Calu3 (cell line): ENCODE data around the gene PACS2. TPM values are rescaled to one million over a fixed set of nuclear protein-coding genes. Genes with fewer than 3 reads are reported as not detected.

ENCODE experiments used
- BruUV-seq: library from RNA; stranded (reverse); fragments of 400-500 nt; replicated peaks from 2 replicates; lab custom pipeline; 2021; lab: Mats Ljungman, UMichigan
- CTCF ChIA-PET: fragments of 300-600 bp; sonication (Branson Sonifier 250); formaldehyde crosslinking; loops from one replicate; lab custom pipeline; 2022; ENCODE audit warnings: antibody characterized with exemption; lab: Charles Lee
- DNase-seq: peaks from one replicate; pipeline ENCODE4 v3.0.0; 2022
- H3K27ac Mint-ChIP-seq: one replicate; pipeline ENCODE4 v1.8.0; 2022; ENCODE audit warnings: mixed read lengths; ENCODE audit not compliant: unreplicated experiment
- H3K27me3 Mint-ChIP-seq: one replicate; pipeline ENCODE4 v1.8.0; 2022; ENCODE audit warnings: mixed read lengths; ENCODE audit not compliant: unreplicated experiment
- H3K36me3 Mint-ChIP-seq: one replicate; pipeline ENCODE4 v1.8.0; 2022; ENCODE audit warnings: mild to moderate bottlenecking, moderate library complexity, mixed read lengths; ENCODE audit not compliant: insufficient read depth, unreplicated experiment
- H3K4me1 Mint-ChIP-seq: one replicate; pipeline ENCODE4 v1.8.0; 2022; ENCODE audit warnings: mild to moderate bottlenecking, low read depth, mixed read lengths; ENCODE audit not compliant: unreplicated experiment
- H3K4me3 Mint-ChIP-seq: one replicate; pipeline ENCODE4 v1.8.0; 2022; ENCODE audit warnings: mild to moderate bottlenecking, low read depth, moderate library complexity, mixed read lengths; ENCODE audit not compliant: unreplicated experiment
- H3K9me3 Mint-ChIP-seq: one replicate; pipeline ENCODE4 v1.8.0; 2022; ENCODE audit warnings: low read depth, mixed read lengths; ENCODE audit not compliant: unreplicated experiment
- CTCF ChIP-seq: fragments of 200-600 bp; IDR thresholded peaks from one replicate; pipeline ENCODE4 v1.8.0; 2022; ENCODE audit warnings: antibody characterized with exemption; ENCODE audit not compliant: unreplicated experiment
- intact Hi-C: fragments of 100-400 bp; cut with micrococcal nuclease; formaldehyde crosslinking; loops from one replicate; pipeline ENCODE4 v1.10.0; 2022; ENCODE audit not compliant: unreplicated experiment
- total RNA-seq: library from RNA; stranded (reverse); gene quantifications from 2 replicates; pipeline ENCODE4 v1.2.3, GENCODE V29; 2022

Gene PACS2
- total RNA-seq, 1 experiment from 2014 or later, result 77.3 TPM

DNA sequence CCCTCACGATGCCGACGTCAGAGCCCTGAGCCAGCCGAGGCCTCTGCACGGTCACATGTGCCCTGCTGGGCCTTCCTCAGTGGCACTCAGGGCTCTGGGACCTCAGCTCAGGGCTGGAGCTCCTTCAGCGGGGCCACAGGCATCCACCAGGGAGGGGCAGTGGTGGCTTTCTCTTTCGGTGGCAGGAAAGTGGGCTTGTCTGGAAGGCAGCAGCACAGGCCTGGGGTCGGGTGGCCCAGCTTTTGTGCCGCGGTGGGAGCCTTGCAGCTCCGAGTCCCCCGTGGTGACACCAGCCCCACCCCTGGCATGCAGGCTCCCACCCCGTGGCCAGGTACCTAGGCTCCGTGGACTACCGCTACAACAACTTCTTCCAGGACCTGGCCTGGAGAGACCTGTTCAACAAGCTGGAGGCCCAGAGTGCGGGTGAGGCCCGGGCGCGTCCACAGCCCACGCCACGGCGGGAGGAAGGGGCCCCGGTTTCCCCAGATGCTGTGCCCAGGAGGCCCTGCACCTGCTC is 69.6 kb downstream of the PACS2 start:
- no peak overlapping the region for H3K27ac Mint-ChIP-seq

DNA sequence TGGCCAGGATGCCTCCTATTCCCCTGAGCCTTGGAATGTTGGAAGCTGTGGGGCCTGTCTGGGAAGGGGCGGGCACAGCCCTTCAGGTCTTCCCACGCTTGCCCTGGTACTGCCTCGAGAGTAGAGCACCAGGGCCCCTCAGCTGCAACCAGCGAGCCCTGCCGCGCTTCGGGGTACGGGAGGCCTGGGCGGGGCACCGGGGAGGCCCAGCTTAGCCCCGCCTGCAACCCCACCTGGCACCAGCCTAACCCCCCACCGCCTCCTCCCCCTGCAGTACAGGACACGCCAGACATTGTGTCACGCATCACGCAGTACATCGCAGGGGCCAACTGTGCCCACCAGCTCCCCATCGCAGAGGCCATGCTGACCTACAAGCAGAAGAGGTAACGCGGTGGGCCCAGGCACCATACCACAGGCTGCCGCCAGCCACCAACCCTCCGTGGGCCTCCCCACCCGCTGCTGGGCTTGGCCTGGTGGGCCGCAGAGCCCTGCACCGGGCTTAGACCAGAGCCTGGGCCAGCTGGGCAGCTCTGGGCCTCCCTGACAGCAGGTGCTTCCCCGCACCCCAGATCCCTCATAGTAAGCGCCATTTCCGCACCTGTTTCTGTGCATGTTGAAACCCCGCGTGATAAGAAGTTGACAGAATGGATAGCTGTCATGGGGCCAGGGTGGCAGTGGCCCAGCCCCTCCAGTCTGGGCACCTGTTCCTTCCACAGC is 70.2 kb downstream of the PACS2 start:
- Mint-ChIP-seq H3K9me3 (no peaks in the 10 kb centered on the region), H3K27me3 (no peaks in the 10 kb centered on the region), H3K4me3 (no peak overlapping the region), H3K27ac (no peak overlapping the region), H3K36me3 (peaks cover 20% of the 10 kb centered on the region), H3K4me1 (no peaks in the 10 kb centered on the region)
- TF ChIP-seq CTCF, result no peak
- no TSS peak for BruUV-seq
- intact Hi-C loops, result no loop called here
- DNase-seq, result no peak
- CTCF ChIA-PET, result interaction anchor here (0.6 kb wide), 1 partner anchor 70 kb away, joined by 4 read pairs; no protein-coding TSS in a partner anchor

More for the DNA sequence above, 69.6 kb downstream of the PACS2 start:
- Mint-ChIP-seq H3K9me3 (no peaks in the 10 kb centered on the region), H3K27me3 (no peaks in the 10 kb centered on the region), H3K4me1 (no peaks in the 10 kb centered on the region), H3K36me3 (peaks cover 20% of the 10 kb centered on the region), H3K4me3 (no peak overlapping the region)
- no peak for TF ChIP-seq CTCF
- intact Hi-C loops, result no loop called here
- no TSS peak for BruUV-seq
- CTCF ChIA-PET, result interaction anchor here (0.6 kb wide), 1 partner anchor 70 kb away, joined by 4 read pairs; no protein-coding TSS in a partner anchor
- no peak for DNase-seq

DNA sequence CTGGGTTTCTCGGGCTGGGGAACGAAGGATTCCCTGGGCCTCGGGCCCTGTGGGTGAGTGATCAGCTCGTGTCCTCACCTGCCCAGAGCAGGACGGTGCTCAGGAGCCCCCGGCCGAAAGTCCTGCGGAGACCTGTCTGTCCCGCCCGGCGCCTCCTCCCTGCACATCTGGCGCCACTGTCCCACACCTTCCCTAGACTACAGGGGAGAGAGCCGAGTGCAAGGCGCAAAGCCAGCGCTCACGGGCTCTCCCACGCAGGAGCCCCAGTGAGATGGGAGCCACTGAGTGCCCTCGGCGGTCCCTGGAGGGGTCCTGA is 70.7 kb downstream of the PACS2 start:
- Mint-ChIP-seq H3K27ac (no peak overlapping the region), H3K27me3 (no peaks in the 10 kb centered on the region), H3K36me3 (peaks cover 20% of the 10 kb centered on the region), H3K9me3 (no peaks in the 10 kb centered on the region), H3K4me1 (no peaks in the 10 kb centered on the region), H3K4me3 (no peak overlapping the region)
- CTCF ChIA-PET, result no interaction called here
- DNase-seq, result no peak
- intact Hi-C loops, result no loop called here
- BruUV-seq, result no TSS peak
- no peak for TF ChIP-seq CTCF

GRCh38 chr14:105385698-105386365 is 71.3 kb downstream of the PACS2 start:
- TF ChIP-seq CTCF, result no peak
- Mint-ChIP-seq H3K4me1 (no peaks in the 10 kb centered on the region), H3K9me3 (no peaks in the 10 kb centered on the region), H3K27me3 (no peaks in the 10 kb centered on the region), H3K36me3 (peaks cover 20% of the 10 kb centered on the region), H3K4me3 (no peak overlapping the region), H3K27ac (no peak overlapping the region)
- no TSS peak for BruUV-seq
- CTCF ChIA-PET, result no interaction called here
- DNase-seq, result no peak
- intact Hi-C loops, result no loop called here
